ENCODE data around the gene OPCML.

- TF ChIP-seq EZH2 (IDR thresholded peaks at IDR 0.05; ENCODE audit: borderline replicate concordance, low read length) (no peak), CTCF (conservative IDR thresholded peaks at IDR 0.05 in 1 of 2, IDR thresholded peaks at IDR 0.05 in 1 of 2; ENCODE audit: extremely low read depth in 1 of 2, insufficient read depth in 1 of 2, low read depth in 1 of 2, low read length in 2 of 2) (no peak)
Measured at GRCh38 chr11:133122256-133122655, 410.0 kb downstream of the OPCML start.

Data from mammary epithelial cell (primary cell).